Measurements from ENCODE around the gene TPI1.

Gene TPI1

DNA sequence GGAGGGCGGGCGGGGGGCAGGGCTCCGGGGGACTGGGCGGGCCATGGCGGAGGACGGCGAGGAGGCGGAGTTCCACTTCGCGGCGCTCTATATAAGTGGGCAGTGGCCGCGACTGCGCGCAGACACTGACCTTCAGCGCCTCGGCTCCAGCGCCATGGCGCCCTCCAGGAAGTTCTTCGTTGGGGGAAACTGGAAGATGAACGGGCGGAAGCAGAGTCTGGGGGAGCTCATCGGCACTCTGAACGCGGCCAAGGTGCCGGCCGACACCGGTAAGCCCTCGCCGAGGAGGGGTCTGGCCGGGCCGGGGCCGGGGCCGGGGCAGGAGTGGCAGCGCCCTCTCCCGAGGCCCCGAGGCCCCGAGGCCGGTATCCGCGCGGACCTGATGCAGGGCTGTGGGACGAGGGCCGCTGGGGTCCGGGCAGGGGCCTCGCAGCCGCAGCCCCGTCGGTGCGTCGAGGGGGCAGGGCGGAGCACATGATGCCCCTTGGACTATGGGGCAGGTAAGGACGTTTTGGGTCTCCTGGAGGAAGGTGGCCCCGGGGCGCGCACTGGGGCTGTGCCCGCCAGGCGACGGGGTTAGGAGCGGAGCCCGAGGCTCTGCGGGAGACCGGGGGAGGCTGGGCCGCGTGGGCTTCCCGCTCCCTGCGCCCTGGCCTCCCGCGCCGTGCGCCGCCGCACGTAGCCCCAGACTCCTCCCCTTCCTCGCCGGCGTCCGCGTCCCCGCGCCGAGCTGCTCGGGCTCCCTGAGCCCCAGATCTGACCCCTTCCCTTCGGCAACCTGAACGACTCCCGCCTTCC is at the start of gene TPI1:
TPI1 (plus strand) TSS at position 119 of the 798 bp plus-strand sequence; CDS start at position 155, 36 bp downstream.
- DNase-seq (ENCODE audit: low read depth in 2 of 2), result peak; percentile 57 to 60

- no peak for DNase-seq (ENCODE audit: low read depth in 2 of 2)
These were observed 49.6 kb upstream of the TPI1 start for GRCh38 chr12:6817662-6818157.

DNA sequence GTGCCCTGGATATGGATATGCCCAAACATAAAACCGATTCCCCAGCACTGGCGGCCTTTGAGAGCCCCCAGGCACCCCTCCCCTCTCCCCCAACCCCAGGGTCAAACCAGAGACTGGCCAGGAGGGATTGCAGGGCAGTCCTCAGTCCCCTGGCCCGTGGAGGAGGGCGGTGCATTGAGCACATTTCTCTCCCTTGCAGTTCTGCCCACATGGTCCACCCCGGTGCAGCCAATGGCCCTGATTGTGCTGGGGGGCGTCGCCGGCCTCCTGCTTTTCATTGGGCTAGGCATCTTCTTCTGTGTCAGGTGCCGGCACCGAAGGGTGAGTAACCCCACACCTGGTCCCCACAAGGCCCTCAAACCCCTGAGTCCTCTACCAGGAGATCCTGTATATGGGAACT is 49.1 kb upstream of the TPI1 start:
- DNase-seq (ENCODE audit: low read depth in 2 of 2), result no peak

DNA sequence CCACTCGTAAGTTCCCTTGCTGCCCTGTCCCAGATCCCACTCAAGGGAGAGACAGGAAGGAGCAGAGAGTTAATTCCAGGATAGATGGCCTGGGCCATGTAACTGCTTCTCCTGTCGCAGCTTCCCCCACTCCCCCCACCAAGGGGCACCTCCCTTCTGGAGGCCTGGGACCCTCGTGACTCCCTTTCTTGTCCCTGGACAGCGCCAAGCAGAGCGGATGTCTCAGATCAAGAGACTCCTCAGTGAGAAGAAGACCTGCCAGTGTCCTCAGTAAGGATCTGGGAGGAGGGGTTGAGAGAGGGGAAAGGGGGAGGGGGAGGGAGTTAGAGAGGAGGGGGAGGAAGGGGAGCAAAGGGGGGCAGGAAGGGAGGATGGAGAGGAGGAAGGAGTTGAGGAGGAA is 48.7 kb upstream of the TPI1 start:
- no peak for DNase-seq (ENCODE audit: low read depth in 2 of 2)

- DNase-seq (ENCODE audit: low read depth in 2 of 2), result no peak
These were observed 48.0 kb upstream of the TPI1 start for GRCh38 chr12:6819106-6820030.

DNA sequence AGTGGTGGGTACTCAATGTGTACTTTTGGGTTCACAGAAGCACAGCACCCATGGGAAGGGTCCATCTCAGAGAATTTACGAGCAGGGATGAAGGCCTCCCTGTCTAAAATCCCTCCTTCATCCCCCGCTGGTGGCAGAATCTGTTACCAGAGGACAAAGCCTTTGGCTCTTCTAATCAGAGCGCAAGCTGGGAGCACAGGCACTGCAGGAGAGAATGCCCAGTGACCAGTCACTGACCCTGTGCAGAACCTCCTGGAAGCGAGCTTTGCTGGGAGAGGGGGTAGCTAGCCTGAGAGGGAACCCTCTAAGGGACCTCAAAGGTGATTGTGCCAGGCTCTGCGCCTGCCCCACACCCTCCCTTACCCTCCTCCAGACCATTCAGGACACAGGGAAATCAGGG is 47.2 kb upstream of the TPI1 start:
- no peak for DNase-seq (ENCODE audit: low read depth in 2 of 2)

- no peak for DNase-seq (ENCODE audit: low read depth in 2 of 2)
These were observed 45.5 kb upstream of the TPI1 start, which contains the start of gene GPR162 for GRCh38 chr12:6821591-6822425. Gene GPR162 (plus strand): TSS chr12:6821821. CDS start chr12:6823899, 2,078 bp downstream.

DNA sequence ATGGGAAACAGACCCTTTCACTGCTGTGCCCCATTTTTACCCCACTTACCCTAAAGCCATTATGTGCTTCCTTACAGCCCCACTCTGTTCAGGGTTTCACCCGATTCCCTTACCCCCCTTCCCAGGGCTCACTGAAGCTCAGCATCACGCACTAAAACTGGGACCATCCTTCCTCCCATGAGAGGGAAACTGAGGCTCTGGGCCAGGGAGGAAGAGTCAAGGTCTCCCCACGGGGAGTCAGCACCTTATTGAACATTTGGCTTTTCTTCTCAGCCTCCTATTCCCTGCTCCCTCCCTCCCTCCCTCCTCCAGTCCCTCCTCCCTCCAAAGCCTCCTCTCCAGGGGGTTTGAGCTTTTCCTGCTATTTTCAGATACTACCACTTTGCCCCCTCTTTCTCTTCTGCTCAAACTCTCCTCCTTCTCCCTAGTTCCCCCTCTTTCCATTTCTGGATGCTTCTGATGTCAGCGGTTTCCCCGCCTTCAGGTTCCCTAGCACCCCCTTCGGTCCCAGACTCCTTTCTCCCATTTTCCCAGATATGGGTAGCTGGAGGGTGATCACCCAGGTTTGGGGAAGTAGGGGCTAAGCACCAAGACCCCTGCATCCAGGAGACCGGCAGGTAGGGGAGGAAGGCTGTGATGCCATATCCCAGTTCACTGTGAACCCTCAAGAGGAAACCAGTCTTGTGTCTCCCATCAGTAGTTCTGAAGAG is 44.8 kb upstream of the TPI1 start:
- DNase-seq (ENCODE audit: low read depth in 2 of 2), result no peak

DNA sequence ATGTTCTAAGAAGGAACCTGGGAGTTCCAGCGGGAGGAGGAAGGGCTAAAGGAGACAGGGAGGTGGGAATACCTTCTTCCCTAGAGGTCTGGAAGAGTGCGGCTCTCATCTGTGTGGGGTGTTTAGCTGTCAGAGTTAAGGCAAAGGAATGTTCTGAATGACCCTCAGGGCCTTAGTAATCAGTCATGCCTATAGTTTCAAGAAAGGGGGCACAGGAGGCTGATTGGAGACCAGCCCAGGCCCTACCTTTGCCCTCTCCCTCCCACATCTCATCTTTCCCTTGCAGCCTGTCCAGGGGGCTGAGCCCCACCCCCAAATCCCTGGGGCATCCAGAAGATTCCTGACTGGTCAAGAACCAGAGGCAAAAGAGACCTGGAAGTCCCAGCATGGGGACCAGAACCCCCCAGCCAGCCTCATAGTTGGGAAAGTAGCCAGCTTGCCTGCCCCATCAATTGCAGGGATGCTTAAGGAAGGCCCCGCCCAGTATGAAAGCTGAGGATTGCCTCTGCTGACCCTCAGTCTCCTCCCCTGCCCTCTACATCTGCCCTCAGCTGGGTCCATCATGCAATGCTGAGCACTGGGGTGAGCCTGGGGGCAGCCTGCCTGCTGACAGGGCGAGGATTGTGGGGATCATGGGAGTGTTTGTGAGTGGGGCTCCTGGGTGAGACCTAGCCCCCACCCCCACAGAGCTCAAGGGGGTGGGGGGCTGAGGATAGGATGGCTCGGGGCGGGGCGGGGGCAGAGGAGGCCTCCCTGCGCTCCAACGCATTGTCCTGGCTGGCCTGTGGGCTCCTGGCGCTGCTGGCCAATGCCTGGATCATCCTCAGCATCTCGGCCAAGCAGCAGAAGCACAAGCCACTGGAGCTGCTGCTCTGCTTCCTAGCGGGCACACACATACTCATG is 43.9 kb upstream of the TPI1 start:
- DNase-seq (ENCODE audit: low read depth in 2 of 2), result no peak

DNA sequence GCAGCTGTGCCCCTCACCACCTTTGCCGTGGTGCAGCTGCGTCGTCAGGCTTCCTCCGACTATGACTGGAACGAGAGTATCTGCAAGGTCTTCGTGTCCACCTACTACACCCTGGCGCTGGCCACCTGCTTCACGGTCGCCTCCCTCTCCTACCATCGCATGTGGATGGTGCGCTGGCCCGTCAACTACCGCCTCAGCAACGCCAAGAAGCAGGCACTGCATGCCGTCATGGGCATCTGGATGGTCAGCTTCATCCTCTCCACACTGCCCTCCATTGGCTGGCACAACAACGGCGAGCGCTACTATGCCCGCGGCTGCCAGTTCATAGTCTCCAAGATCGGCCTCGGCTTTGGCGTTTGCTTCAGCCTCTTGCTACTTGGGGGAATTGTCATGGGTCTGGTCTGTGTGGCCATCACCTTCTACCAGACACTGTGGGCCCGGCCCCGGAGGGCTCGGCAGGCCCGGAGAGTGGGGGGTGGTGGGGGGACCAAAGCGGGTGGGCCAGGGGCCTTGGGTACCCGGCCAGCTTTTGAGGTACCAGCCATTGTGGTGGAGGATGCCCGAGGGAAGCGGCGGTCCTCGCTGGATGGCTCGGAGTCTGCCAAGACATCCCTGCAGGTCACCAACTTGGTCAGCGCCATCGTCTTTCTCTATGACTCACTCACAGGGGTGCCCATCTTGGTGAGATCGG is 43.1 kb upstream of the TPI1 start:
- DNase-seq (ENCODE audit: low read depth in 2 of 2), result no peak

DNA sequence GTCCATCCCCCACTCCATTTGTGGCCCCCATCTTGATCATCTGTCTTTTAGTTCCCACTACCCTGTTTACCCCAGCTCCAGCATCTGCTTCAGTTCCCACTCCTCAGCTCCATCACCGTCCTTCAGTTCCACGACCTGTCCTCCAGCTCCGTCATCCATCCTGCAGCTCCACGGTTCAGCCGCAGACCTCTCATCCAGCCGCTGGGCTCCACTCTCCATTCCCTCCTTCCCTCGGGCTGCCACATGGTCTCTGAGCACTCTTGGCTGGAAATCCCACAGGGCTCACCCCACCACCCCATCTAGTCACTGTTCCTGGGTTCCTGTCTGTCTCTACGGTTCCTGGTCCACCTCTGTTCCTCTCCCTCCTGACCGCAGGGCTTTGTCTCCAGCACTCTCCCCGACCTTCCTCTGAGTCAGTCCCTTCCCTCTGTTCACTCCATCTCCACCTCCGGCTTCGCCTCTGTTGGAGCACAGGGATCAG is 42.4 kb upstream of the TPI1 start:
- no peak for DNase-seq (ENCODE audit: low read depth in 2 of 2)

DNA sequence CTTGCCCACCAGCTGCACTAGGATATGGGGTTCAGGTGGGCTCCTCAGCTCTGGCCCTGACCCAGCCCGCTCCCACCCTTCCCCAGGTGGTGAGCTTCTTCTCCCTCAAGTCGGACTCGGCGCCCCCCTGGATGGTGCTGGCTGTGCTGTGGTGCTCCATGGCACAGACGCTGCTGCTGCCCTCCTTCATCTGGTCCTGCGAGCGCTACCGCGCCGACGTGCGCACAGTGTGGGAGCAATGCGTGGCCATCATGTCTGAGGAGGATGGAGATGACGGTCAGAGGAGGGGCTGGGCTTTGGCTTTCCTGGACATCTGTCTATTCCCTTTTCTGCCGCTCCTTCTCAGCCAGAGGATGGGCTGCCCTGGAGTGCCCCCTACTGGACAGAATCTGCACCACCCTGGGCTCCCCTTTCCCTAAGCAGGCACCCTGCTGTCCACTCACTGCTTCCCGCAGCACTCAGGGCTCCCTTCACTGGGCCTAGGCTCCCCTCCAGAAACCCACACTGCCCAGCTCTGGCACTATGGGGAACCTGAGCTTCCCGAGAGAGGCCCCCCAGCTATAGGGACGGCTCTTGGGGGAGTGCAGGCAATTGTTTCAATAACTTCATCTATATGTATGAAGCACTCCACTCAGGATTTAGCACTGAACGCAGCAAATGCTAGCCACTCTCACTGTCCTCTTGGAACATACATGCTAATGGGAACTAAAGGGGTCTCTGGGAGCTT is 41.8 kb upstream of the TPI1 start:
- DNase-seq (ENCODE audit: low read depth in 2 of 2), result peak; percentile 50 to 68

- no peak for DNase-seq (ENCODE audit: low read depth in 2 of 2)
These were observed 41.1 kb upstream of the TPI1 start for GRCh38 chr12:6826125-6826733.

DNA sequence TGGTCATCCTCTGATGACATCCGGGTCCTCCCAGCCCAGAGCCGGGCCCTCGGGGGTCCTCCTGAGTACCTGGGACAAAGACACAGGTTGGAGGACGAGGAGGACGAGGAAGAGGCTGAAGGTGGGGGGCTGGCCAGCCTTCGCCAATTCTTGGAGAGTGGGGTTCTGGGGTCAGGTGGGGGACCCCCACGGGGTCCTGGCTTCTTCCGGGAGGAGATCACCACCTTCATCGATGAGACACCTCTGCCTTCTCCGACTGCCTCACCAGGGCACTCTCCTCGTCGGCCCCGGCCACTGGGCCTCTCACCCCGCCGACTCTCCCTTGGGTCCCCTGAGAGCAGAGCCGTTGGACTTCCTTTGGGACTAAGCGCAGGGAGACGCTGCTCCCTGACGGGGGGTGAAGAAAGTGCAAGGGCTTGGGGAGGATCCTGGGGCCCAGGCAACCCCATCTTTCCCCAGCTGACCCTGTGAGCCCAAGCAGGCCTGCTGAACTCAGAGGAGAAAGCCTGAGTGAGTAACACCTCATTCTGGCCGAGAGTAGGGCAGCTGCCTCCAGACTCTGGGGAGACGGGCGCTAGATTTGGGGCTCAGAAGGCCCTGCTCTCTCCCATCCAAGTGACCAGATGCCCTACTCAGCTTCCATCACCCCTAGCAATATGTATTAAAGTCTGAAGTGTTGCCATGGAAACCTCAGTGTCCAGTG is 40.4 kb upstream of the TPI1 start:
- DNase-seq (ENCODE audit: low read depth in 2 of 2), result no peak

DNA sequence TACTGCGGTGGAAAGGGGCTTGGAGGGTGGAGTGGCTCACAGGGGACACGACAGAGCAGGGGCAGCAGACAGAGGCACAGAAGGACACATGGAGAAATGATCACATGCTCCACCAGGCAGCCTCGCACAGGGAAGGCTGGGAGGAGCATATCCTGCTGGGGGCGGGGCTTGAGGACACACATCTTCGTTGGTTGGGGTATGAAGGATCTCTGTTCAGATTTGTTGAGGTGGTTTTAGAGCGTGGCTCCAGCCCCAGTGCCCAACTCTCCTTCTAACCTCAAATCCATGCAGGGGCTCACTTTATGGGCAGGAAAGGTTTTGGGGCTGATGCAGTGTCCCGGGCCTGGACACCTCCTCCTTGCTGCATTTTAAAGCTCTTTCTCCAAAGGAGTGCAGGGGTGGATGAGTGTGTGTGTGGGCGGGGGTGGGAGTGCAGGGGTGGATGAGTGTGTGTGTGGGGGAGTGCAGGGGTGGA is 39.9 kb upstream of the TPI1 start:
- DNase-seq (ENCODE audit: low read depth in 2 of 2), result no peak

DNA sequence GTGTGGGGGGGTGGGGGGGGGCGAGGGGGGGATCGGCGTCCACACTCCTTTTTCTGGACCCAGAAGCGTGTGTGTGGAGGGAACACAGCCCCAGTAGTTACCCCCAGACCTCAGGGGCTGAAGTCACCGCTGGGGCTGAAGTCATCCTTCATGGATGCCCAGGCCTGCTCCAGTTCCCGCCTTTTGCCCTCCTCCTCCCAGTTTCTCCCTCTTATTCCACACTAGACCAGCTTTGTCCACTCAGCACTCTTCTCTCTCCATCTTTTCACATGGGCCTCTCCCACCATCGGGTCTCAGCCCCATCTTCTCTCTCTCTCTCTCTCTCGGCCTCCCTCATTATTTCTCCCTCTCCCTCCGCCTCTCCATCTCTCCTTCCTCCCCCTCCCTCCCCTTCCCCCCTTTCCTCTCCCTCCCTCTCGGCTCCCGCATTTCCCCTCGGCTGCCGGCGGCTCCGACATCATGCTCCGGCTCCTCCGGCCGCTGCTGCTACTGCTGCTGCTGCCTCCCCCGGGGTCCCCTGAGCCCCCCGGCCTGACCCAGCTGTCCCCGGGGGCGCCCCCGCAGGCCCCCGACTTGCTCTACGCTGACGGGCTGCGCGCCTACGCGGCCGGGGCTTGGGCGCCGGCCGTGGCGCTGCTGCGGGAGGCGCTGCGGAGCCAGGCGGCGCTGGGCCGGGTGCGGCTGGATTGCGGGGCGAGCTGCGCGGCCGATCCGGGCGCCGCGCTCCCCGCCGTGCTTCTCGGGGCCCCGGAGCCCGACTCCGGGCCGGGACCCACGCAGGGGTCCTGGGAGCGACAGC is 39.1 kb upstream of the TPI1 start, which contains the start of gene P3H3:
P3H3 (plus strand) TSS at position 426 of the 799 bp plus-strand sequence; CDS start at position 460, 34 bp downstream.
- no peak for DNase-seq (ENCODE audit: low read depth in 2 of 2)

Data from stimulated activated CD8-positive, alpha-beta memory T cell treated with anti-CD3 and anti-CD28 coated beads, Interleukin-7, amount 100 ng/mL, for 1 hour (primary cell).